B cell (primary cell): ENCODE measurements around the gene LIPM. TPM values are rescaled to one million over a fixed set of nuclear protein-coding genes. Genes with fewer than 3 reads are reported as not detected.

Source experiments
- ATAC-seq: fragments of 200-7000 bp; cut with Tn5 transposase; one replicate; pipeline ENCODE4 v1.10.0; 2021; ENCODE audit warnings: low read depth, mild to moderate bottlenecking, moderate number of reproducible peaks, moderate library complexity
- CTCF ChIA-PET: fragments of 350-600 bp; sonication (Branson Sonifier 250); formaldehyde crosslinking; loops from one replicate; lab custom pipeline; 2021; ENCODE audit warnings: antibody characterized with exemption, inconsistent platforms; lab: Charles Lee
- POLR2A ChIA-PET: fragments of 350-600 bp; sonication (Branson Sonifier 250); formaldehyde crosslinking; loops from one replicate; lab custom pipeline; 2021; ENCODE audit warnings: antibody characterized with exemption; lab: Charles Lee
- DNase-seq: peaks from one replicate; pipeline ENCODE4 v3.0.0; 2013
- H2AFZ ChIP-seq: 2 replicates; pipeline ENCODE4 v1.6.1; 2012; ENCODE audit warnings: mild to moderate bottlenecking, low read depth, low read length; ENCODE audit not compliant: insufficient read depth, poor library complexity, severe bottlenecking
- H3K27ac ChIP-seq, 2 donors: 1 replicate in 1 of 2; 2 replicates in 1 of 2; pipeline ENCODE4 v1.5.1; 2012 to 2013; ENCODE audit warnings: low read length in 2 of 2, mild to moderate bottlenecking in 2 of 2, moderate library complexity in 1 of 2
- H3K27me3 ChIP-seq, 4 experiments: fragments of 200-600 bp in 1 of 4; sonication (generic) in 1 of 4; replicated peaks in 1 of 4; 1 replicate in 2 of 4; 2 replicates in 2 of 4; pipeline versions ENCODE4 v1.6.1 to v1.7.0; 2013 to 2016; ENCODE audit warnings: low read length in 3 of 4, mild to moderate bottlenecking in 2 of 4, mixed read lengths in 1 of 4, moderate library complexity in 1 of 4; ENCODE audit not compliant: insufficient read depth in 4 of 4, control insufficient read depth in 3 of 4; ENCODE audit errors: control extremely low read depth in 1 of 4
- H3K36me3 ChIP-seq, 2 experiments: replicated peaks in 1 of 2; 1 replicate in 1 of 2; 2 replicates in 1 of 2; pipeline versions ENCODE4 v1.6.1 to v1.7.1; 2013; ENCODE audit warnings: low read length in 1 of 2; ENCODE audit not compliant: insufficient read depth in 2 of 2, control insufficient read depth in 1 of 2; ENCODE audit errors: control extremely low read depth in 1 of 2, extremely low read depth in 1 of 2
- H3K4me1 ChIP-seq, 2 donors: fragments of 200-600 bp in 1 of 2; sonication (generic) in 1 of 2; 1 replicate in 1 of 2; 2 replicates in 1 of 2; pipeline versions ENCODE4 v1.5.1 to v1.6.1; 2013 to 2017; ENCODE audit warnings: low read length in 2 of 2; ENCODE audit not compliant: control insufficient read depth in 2 of 2, insufficient read depth in 2 of 2
- H3K4me2 ChIP-seq: replicated peaks from 2 replicates; pipeline ENCODE3; 2012; ENCODE audit warnings: mild to moderate bottlenecking, low read depth, low read length; ENCODE audit not compliant: poor library complexity, severe bottlenecking
- H3K4me3 ChIP-seq, 5 experiments: fragments of 200-600 bp in 1 of 5; sonication (generic) in 1 of 5; 1 replicate in 3 of 5; 2 replicates in 2 of 5; pipeline versions ENCODE4 v1.5.1 to v1.7.0; 2011 to 2016; ENCODE audit warnings: low read length in 4 of 5, mild to moderate bottlenecking in 4 of 5, low read depth in 2 of 5, control low read depth in 1 of 5, moderate library complexity in 1 of 5; ENCODE audit not compliant: insufficient read depth in 1 of 5; ENCODE audit errors: control extremely low read depth in 1 of 5, extremely low read depth in 1 of 5
- H3K79me2 ChIP-seq: fragments of 200-600 bp; sonication (generic); one replicate; pipeline ENCODE4 v1.6.0; 2016; ENCODE audit warnings: low read length; ENCODE audit not compliant: control insufficient read depth, insufficient read depth
- H3K9ac ChIP-seq: fragments of 200-600 bp; sonication (generic); 2 replicates; pipeline ENCODE4 v1.6.1; 2017; ENCODE audit warnings: mild to moderate bottlenecking, low read length, moderate library complexity
- H3K9me3 ChIP-seq, 3 donors: one replicate each; pipeline versions ENCODE4 v1.6.1 to v1.7.1; 2013; ENCODE audit warnings: low read length in 2 of 3; ENCODE audit not compliant: control insufficient read depth in 2 of 3, insufficient read depth in 1 of 3; ENCODE audit errors: control extremely low read depth in 1 of 3
- H4K20me1 ChIP-seq: 2 replicates; pipeline ENCODE4 v1.6.0; 2012; ENCODE audit warnings: mild to moderate bottlenecking, low read length; ENCODE audit not compliant: insufficient read depth, control insufficient read depth, poor library complexity, severe bottlenecking
- H3K27ac Mint-ChIP-seq: one replicate; pipeline ENCODE4 v1.8.0; 2021; ENCODE audit warnings: mixed read lengths
- H3K27me3 Mint-ChIP-seq: one replicate; pipeline ENCODE4 v1.8.0; 2021; ENCODE audit warnings: mixed read lengths
- H3K4me1 Mint-ChIP-seq: one replicate; pipeline ENCODE4 v1.8.0; 2021; ENCODE audit warnings: mixed read lengths
- H3K4me3 Mint-ChIP-seq: one replicate; pipeline ENCODE4 v1.8.0; 2021; ENCODE audit warnings: mixed read lengths
- H3K9me3 Mint-ChIP-seq: one replicate; pipeline ENCODE4 v1.8.0; 2022; ENCODE audit warnings: mixed read lengths; ENCODE audit not compliant: insufficient read depth
- CTCF ChIP-seq: fragments of 200-600 bp; IDR thresholded peaks from one replicate; pipeline ENCODE4 v1.8.0; 2022; ENCODE audit warnings: antibody characterized with exemption, mild to moderate bottlenecking
- EZH2 ChIP-seq: IDR thresholded peaks from 2 replicates; pipeline ENCODE4 v1.6.1; 2012; ENCODE audit warnings: borderline replicate concordance, low read depth, mild to moderate bottlenecking, moderate library complexity, low read length; ENCODE audit not compliant: insufficient read depth, poor library complexity, severe bottlenecking
- WGBS: methylation state at CpG from one replicate; pipeline ENCODE4 v1.1.5; 2013; ENCODE audit warnings: missing lambda C conversion rate; ENCODE audit not compliant: insufficient coverage; 5-methylcytosine and 5-hydroxymethylcytosine counted together
- intact Hi-C: fragments of 100-400 bp; cut with micrococcal nuclease; formaldehyde crosslinking; loops from one replicate; pipeline ENCODE4 v1.10.0; 2022
- polyA plus RNA-seq: library from polyadenylated mRNA; depleted of rRNA; stranded (reverse); fragments of >200 nt; gene quantifications from 2 replicates; pipeline ENCODE4 v1.2.3, GENCODE V29; 2012
- total RNA-seq, 2 donors: library from RNA; stranded (reverse); fragments of 120-200 nt in 1 of 2; gene quantifications; 1 replicate in 1 of 2; 2 replicates in 1 of 2; pipeline versions ENCODE4 v1.2.3 to v1.2.4, GENCODE V29; 2013 to 2022

LIPM gene
- total and polyA plus RNA-seq, 2 donors (not counting 1 experiment from before 2014, with no cell fraction given), result not detected

DNA sequence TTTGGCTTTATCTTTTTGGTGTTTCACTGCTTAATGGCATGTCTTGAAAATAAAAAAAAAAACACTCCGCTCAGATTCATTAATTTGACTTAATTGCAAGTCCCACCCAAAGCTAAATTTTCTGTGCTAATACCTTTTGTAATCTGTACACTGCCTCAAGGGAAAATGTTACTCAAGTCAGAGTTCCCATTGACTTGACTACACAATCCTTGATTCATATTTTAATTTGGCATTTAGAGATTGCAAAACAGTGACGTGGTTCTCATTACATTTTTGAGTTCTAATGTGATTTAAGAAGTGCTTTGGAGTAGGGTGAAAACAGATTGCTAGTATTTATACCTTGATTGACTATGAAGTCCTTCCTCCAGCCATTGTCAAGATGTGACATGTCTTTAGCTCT is 21.3 kb upstream of the LIPM start:
- no peaks in the 10 kb centered on the region for H3K9me3 Mint-ChIP-seq
- ChIA-PET CTCF (interaction anchor here (0.7 kb wide), 1 partner anchor 1111 kb away, joined by 3 read pairs; no protein-coding TSS in a partner anchor), POLR2A (no interaction called here)
- no peaks in the 10 kb centered on the region for H3K4me1 Mint-ChIP-seq
- intact Hi-C loops, result no loop called here
- no peak overlapping the region for H3K27ac ChIP-seq
- H3K9ac ChIP-seq, result no peak overlapping the region
- TF ChIP-seq EZH2, result no peak
- no peak for TF ChIP-seq CTCF
- no peak overlapping the region for H3K4me3 ChIP-seq
- no peak overlapping the region for H3K27ac Mint-ChIP-seq
- H3K79me2 ChIP-seq, result no peaks in the 10 kb centered on the region
- no peaks in the 10 kb centered on the region for H3K27me3 ChIP-seq
- no peaks in the 10 kb centered on the region for H3K4me1 ChIP-seq
- ATAC-seq (no peak), DNase-seq (no peak)
- no peak overlapping the region for H3K4me2 ChIP-seq
- peaks cover 3% of the 10 kb centered on the region for H3K27me3 Mint-ChIP-seq
- no peak overlapping the region for H2AFZ ChIP-seq
- H4K20me1 ChIP-seq, result no peaks in the 10 kb centered on the region
- no peak overlapping the region for H3K4me3 Mint-ChIP-seq
- no peaks in the 10 kb centered on the region for H3K36me3 ChIP-seq
- H3K9me3 ChIP-seq, result no peaks in the 10 kb centered on the region
- no CpG with 5 or more reads among the region's 2 CpGs for WGBS

- DNase-seq (no peak), ATAC-seq (no peak)
- no peaks in the 10 kb centered on the region for H3K9me3 ChIP-seq
- H3K27ac Mint-ChIP-seq, result no peak overlapping the region
- no peaks in the 10 kb centered on the region for H3K4me1 ChIP-seq
- H4K20me1 ChIP-seq, result no peaks in the 10 kb centered on the region
- H3K27me3 Mint-ChIP-seq, result peaks cover 10% of the 10 kb centered on the region
- H3K27ac ChIP-seq, result no peak overlapping the region
- H2AFZ ChIP-seq, result no peak overlapping the region
- no peak overlapping the region for H3K4me3 ChIP-seq
- H3K9me3 Mint-ChIP-seq, result no peaks in the 10 kb centered on the region
- H3K27me3 ChIP-seq, result no peaks in the 10 kb centered on the region
- POLR2A ChIA-PET, result no interaction called here
- WGBS, result no CpG with 5 or more reads among the region's 3 CpGs
- H3K4me3 Mint-ChIP-seq, result no peak overlapping the region
- TF ChIP-seq EZH2 (no peak), CTCF (no peak)
- no peak overlapping the region for H3K4me2 ChIP-seq
- intact Hi-C loops, result no loop called here
- CTCF ChIA-PET, result no interaction called here
- no peaks in the 10 kb centered on the region for H3K36me3 ChIP-seq
- H3K9ac ChIP-seq, result no peak overlapping the region
- H3K79me2 ChIP-seq, result no peaks in the 10 kb centered on the region
- no peaks in the 10 kb centered on the region for H3K4me1 Mint-ChIP-seq
Measured at GRCh38 chr10:88782222-88782621, 20.3 kb upstream of the LIPM start.
